Measurements from ENCODE around the gene MLIP.
"Not testable (repeated sequence)": the region's sequence is repeated elsewhere in the genome, so short reads cannot be mapped to it uniquely, and the experiment has no call there.

Gene MLIP, protein sequence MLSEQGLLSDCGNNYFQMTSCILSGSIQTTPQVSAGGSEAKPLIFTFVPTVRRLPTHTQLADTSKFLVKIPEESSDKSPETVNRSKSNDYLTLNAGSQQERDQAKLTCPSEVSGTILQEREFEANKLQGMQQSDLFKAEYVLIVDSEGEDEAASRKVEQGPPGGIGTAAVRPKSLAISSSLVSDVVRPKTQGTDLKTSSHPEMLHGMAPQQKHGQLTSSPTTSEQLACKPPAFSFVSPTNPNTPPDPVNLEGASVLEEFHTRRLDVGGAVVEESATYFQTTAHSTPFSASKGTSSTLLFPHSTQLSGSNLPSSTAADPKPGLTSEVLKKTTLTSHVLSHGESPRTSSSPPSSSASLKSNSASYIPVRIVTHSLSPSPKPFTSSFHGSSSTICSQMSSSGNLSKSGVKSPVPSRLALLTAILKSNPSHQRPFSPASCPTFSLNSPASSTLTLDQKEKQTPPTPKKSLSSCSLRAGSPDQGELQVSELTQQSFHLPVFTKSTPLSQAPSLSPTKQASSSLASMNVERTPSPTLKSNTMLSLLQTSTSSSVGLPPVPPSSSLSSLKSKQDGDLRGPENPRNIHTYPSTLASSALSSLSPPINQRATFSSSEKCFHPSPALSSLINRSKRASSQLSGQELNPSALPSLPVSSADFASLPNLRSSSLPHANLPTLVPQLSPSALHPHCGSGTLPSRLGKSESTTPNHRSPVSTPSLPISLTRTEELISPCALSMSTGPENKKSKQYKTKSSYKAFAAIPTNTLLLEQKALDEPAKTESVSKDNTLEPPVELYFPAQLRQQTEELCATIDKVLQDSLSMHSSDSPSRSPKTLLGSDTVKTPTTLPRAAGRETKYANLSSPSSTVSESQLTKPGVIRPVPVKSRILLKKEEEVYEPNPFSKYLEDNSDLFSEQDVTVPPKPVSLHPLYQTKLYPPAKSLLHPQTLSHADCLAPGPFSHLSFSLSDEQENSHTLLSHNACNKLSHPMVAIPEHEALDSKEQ

DNA sequence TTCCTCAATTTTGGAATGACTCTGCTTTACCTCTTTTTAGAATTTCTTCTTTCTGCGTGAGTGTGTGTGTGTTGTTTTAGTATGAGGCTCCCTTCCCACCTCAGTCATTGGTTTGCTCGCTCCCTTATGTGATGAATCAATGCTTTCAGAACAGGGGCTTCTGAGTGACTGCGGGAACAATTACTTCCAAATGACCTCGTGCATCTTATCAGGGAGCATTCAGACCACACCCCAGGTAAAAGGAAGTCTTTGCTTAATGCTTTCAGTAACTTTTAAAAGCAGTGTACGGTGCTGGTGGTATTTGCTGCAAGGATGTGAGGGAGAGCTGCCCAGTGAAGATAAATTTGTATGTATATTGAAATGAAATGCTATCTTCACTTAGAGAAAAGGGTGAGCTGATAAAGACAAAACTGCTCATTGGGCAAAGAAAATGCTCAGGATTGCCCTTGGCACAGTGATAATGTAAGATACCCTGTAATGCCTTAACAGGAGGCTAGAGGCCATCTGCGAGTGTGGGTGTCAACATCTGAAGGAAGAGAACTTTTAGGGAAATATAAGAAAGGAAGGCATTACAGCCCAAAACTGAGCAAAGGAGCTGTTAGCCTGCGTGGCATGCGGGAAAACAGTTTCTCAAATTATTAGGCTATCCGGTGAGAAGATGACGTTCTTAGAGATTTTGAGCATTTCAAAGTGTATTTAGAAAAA lies at the start of gene MLIP:
TSS of gene MLIP (plus strand) at position 103 of the 705 bp plus-strand sequence. CDS start at position 140, 37 bp downstream.
- DNase-seq: no peak

DNA sequence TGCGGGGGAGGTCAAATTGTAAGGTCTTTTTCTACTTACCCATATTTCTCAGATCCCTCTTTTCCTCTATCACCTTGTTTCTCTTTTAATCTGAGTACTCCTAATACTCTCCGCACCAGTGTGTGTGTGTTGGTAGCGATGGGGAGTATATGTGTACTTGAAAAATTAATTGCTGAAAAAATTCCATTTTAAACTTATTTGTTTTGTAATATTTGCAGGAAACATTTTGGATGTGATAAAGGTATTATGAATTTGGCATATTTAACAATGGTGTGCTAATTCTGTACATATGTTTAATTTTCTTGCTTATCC lies 48.1 kb upstream of the MLIP start:
- no peak for DNase-seq

DNA sequence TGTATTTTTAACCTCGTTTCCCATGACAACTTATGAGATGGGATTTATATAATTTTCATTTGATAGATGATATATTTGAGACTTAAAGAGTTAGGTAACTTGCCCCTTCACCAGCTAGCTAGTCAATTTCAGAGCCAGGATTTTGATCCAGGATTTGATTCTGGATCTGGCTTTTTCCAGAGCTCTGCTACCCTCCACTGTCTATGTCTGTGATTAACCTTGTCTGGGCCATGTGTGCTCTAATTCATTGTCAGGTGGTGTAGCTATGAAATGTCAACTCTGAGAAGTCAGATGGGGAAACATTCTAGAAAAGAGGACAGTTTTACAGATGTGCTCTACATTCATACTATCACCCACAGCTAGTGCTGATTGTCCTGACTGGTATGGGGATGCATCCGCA lies 42.5 kb upstream of the MLIP start:
- no peak for DNase-seq

DNA sequence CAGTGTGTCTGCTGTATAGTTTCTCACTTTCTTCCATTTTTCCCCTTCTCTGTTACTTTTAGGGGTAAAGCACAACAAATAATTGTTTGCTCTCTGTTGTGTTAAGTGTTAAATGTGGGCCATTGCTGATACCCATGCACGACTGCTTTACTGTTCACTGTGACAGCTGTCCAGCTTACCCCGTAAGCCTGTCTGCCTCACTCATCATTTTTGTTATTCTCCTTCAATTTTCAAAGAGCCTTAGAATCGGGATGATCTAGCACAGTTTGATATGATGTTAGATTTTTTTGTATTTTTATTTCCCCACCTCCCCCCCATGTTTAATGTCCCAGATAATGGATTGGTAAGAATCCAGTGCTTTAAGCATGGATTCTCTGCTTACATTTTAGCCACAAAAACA lies 41.2 kb upstream of the MLIP start:
- no peak for DNase-seq

DNA sequence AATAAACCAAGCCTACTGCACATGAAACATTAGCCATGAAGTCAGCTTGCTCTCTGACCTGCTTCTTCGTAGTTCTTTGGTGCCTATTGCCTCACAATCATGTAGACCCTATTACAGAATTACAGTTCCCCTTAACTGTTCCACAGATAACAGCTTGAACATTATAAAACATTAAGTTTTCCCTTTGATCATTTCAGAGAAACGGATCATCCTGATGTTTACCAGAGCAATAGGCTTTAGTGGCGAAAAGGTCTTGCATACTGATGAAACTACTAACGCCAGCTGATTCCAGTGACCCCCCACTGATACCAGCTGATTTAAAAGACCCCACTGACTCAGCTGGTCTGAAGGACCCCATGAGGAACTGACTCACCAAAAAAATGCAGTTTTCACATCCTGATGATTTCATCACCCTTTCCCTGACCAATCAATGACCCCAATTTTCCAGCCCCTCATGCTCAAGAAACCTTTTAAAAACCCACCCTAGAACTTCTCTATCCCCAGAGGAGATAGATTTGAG lies 39.4 kb upstream of the MLIP start:
- no peak for DNase-seq

DNA sequence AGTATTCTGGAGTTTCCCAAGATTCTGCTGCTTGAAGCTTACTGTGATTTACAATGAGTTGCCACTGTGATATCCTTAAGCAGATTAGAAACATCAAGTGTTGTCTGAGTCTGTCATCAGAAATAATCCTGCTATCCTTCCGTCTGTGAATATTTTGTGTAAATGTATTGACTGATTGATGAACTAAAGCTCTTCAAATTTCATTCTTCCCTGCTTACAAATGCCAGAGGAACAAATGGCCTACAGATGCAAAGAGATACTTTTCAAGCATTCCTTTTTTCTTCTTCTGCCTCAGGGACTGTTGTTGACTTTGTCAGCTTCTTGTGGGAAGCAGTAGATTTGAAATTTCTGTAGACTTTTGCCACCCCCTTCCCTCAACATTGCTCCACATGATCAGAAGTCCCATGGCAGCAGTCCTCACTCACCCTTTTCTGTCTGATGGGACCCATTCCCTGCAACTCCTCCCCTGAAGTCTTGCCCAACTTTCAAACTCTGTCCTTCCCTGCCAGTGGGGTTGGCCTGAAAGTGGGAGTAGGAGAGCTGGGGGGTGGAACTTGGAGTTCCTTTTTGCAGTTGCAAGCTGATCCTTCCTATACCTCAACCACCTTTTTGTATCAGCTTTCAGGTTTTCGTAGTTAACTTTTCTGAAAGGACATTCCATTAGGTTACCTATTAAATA lies 38.5 kb upstream of the MLIP start:
- no peak for DNase-seq

DNA sequence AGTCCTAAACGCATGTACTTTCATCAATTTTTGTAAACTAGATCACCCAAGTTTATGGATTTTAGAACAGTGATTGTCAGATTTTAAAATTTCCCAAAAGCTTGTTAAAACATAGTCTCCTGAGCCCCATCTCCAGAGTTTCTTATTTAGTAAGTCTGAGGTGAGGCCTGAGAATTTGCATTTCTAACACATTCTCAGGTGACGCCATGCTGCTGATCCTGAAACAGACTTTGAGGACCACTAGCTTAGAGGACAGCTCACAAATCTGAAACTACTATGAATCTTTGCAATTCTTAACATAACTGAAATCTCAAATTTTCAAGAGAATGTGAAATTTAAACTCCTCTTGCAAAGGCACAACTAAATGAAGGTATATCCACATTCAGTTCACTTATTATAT lies 37.8 kb upstream of the MLIP start:
- DNase-seq: no peak

DNA sequence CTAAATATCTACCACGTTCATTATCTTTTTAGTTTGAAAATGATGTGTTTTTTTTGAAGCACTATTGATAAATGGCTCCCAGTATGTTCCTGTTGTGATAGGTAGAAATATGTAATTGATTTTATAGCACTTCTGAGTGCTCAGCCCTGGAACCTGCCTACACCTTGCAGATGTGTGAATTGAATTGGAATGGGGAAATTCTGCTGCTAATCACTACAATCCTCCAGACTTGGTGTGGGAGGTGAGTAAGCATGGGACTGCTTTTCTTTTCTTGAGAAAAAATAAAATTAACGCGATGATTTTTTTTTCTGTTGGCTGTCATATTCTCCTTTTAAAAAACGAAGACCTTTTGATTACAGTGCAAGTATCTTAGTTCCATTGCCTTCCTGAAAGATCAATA lies 37.1 kb upstream of the MLIP start:
- DNase-seq: no peak

DNA sequence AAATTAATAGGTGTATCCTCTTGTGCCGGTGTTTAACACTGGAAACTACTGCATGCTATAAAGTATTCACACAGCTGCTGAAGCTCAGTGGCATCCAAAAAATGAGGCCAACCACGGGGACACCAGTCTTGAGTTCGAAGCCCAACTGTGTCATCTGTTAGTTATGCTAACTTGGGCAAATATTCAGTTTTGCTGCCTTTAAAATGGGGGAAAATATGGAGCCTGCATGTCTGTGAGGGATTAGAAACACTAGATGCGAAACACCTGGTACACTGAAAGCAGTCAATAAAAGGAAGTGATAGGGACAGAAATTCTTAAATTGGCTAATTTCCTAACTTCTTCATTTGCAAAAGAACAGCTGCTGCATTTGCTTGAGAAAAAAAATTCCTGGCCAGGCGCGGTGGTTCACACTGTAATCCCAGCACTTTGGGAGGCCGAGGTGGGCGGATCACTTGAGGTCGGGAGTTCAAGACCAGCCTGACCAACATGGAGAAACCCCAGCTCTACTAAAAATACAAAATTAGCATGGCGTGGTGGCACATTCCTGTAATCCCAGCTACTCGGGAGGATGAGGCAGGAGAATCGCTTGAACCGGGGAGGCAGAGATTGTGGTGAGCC lies 36.6 kb upstream of the MLIP start:
- no peak for DNase-seq

DNA sequence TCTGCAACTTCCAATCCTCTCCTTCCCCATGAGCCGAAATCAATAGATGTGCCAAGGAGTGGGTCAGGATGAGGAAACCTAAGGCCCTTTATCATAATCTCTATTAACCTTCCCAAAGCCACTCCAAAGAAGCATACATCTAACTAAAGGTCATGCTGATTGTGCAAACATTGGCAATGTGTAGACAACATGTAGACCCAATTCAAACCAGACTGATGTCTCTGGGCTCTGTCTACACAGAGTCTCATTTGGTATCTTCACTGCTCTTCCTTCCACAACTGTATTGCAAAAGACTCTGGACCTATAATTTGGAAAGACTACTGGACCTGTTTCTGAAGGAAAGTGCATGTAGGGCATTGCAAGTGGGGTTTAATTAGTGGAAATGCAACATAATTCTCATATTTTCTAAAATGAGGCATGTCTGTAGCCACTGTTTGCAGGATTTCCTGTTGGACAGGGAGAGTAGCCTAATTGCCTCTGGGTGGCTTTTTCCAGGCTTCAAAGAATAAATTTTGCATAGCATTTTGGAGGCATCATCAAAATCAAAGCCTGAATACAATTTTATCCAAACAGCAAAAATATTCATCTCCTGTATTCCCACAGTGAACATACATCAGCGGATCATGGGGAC lies 35.0 kb upstream of the MLIP start:
- no peak for DNase-seq

DNA sequence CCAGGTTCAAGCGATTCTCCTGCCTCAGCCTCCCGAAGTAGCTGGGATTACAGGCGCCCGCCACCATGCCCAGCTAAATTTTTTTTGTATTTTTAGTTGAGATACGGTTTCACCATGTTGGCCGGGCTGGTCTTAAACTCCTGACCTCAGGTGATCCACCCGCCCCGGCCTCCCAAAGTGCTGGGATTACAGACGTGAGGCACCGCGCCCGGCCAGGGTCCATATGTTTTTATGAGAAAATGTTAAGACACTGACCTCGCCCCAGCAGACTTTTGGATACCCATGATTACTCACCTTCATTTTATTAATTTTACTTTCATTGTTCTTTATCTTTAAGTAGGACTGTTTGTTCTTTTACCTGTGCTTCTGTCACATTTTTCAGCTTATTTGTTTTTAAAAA lies 29.7 kb upstream of the MLIP start:
- not testable (repeated sequence) for DNase-seq

DNA sequence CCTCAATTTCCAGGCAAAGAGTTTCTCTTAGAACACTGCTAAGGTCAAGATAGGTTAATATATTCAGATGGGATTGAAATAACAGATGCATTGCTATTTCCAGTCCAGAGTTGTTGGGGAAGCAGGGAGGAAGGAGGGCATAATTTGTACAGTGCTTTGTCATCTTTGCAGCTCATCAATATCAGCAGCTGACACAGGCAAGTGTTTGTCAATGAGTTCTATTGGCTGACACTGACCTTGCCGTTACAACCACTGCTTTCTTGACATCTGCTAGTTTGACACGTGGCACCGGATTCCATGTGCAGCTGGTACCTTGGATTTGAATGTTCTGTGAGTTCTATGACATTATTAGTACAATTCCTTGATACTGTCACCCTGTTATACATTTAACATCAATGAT lies 28.0 kb upstream of the MLIP start:
- peak; percentile 92 for DNase-seq

DNA sequence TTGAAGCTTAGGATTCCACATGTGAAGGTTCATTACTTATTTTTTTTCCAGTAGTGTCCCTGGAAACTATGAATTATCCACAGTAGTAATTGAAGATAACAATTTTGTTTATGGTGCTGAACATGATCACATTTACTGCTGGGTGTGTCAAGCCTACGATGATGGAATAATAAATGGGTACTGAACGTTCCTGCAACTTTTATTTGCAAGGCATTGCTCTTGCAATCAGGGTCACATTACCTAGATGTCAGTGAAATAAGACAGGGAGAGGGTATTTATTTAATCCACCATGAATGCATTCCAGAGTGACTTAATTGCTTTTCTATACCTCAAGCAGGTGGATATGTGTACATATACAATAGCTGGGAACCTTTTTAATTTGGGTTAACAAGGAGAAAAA lies 27.0 kb upstream of the MLIP start:
- no peak for DNase-seq

DNA sequence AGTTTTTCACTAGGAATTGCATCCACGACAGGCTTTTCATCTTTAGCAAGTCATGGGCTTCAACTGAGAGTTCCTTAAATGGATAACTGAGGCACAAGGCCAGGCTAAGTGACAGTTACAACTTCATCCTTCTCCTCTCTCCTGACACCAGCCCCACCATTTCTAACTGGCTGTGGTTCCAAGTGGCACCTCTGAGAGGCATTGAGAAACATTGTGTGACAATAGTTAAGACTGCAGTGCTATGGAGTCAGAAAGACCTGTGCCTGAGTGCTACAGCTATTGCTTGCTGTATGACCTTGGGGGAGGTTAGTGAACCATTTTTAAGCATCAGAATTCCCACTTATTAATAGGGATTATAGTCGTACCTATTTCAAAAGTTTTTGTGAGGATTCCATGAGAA lies 26.2 kb upstream of the MLIP start:
- no peak for DNase-seq

DNA sequence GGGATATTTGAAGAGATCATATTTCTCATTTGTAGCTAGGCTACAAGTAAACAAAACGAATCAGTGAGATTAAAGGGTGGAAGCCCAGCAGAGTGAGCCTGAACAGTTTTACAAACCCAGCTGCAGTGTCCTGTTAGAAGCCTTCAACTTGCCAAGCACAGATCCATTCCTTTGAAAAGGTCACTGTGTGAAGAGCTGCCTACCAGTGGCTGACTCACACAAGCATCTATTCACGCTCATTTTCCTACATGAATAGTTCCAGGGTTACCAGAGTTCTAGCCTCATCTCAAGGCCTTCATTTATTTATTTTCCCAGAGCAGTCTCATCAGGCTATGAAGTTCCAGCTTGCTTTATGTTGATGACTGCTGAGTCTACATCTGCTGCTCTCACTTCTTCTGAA lies 25.7 kb upstream of the MLIP start:
- DNase-seq: peak; percentile 39

DNA sequence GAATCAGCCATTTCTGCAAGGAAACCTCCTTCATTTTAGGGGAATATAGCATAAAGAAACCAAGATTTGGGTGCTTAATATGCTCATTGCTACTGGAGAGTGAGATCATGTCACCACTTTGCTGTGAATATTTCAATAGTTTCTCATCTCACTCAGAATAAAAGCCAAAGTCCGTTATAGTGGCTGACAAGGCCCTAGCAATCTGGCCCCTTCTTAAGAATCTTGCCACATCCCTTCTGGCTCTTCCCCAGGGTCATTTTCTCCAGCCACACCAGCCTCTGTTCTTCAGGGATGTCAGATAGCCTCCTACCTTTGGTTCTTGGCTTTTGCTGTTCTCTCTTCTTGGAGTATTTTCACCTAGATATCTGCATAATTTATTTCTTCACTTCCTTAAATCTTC lies 24.8 kb upstream of the MLIP start:
- DNase-seq: no peak

DNA sequence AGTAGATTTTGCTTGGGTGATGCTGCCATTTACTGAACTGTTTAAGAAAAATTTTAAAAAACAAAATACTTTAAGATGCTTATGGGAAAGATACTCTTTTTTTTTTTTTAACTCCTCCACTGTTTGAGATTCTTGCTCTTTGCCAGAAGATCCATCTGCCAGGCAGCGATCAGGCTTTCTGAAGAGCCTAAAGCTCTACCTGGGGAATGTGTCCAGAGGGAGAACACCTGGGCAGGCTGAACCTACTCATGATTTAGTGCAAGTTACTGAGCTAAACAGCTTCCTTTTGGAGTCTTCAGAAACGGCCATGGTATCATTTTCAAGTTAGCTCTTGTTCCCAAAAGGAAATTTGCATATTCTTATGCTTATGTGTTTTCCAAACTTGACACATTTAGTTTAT lies 23.5 kb upstream of the MLIP start:
- DNase-seq: no peak

DNA sequence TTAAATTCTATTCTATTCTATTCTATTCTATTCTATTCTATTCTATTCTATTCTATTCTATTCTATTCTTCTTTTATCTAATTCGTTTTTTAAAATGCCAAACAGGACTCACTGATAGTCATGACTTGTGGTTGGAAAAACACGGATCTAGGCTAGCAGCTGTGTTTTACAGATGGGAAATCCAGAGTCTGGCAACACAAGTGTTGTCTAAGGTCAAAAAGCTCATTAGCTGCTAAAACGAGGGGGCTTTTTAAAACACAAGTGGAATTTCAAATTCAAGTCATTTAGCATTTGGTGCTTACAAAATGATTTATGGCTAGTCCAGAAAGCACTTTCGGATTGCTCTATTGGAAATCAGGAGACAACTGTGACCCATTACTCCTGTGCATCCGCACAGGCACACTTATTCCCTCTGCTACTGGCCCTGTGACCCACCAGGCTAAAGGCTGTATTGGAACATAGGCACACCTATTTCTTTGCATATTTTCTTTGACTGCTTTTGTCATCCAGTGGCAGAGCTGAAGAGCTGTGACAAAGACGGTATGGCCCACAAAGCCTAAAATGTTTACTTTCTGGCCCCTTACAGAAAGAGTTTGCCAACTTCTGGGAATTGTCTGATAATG lies 17.8 kb upstream of the MLIP start:
- DNase-seq: no peak

DNA sequence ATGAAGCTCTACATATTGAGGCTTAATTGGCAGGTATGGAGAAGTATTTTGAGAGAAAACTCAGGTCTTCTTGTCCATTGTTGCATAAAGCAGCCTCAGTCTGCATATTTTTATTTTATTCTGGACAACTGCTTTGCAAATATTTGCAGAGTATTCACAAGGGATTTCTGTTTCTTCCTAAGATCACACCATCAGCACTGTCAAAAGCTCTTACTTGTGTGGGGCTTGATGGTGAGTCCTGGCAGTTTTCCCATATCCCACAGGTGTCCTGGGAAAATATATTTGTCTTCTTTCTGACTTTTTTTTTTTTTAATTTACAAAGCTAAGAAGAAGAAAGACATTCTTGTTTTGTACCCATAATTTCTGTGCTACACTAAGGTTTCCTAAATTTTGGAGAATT lies 16.9 kb upstream of the MLIP start:
- DNase-seq: no peak

DNA sequence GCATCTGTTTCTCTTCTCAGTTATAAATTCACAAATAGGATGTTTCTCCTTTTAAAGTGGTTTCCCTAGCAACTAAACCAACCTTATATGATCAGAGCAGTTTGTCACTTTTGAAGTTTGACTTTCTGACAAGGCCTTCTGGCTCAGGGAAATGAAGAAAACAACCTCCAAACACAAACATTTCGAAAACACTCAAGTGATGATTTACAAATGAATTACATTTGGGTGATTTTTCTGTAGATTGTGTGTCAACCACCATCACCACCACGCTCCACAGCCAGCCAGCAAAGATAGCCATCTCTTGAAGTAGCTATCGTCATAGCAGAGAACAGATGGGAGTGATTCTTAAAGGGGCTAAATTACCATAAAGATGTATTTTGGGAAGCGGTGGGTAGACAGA lies 16.5 kb upstream of the MLIP start:
- no peak for DNase-seq

DNA sequence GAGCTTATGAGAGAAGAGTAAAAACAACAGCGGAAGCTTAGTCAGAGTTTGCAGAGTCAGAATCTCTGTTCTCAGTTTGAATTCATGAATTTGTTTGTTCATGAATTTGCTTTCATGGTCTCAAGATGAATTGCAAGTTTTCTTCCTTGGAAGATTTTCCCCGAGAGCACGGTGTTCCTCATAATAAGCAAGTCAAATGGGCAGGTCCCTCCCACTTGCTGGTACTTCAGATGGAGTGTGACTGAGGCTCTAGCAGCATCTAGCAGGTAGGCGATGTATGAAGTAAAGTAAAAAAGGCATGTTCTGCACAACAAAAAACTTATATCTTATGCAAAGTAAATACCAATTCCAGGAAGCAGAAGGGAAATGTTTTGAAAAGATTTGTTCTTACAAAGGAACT lies 15.5 kb upstream of the MLIP start:
- no peak for DNase-seq

Data from SHP77 treated with DMSO at 0.1 percent for 48 hours (cell line).